ENCODE data around the gene TFPI2. TPM values are rescaled to one million over a fixed set of nuclear protein-coding genes. Genes with fewer than 3 reads are reported as not detected.
"Not testable (repeated sequence)": the region's sequence is repeated elsewhere in the genome, so short reads cannot be mapped to it uniquely, and the experiment has no call there.

TFPI2 gene
- total RNA-seq, 2 experiments from 2014 or later = not detected

DNA sequence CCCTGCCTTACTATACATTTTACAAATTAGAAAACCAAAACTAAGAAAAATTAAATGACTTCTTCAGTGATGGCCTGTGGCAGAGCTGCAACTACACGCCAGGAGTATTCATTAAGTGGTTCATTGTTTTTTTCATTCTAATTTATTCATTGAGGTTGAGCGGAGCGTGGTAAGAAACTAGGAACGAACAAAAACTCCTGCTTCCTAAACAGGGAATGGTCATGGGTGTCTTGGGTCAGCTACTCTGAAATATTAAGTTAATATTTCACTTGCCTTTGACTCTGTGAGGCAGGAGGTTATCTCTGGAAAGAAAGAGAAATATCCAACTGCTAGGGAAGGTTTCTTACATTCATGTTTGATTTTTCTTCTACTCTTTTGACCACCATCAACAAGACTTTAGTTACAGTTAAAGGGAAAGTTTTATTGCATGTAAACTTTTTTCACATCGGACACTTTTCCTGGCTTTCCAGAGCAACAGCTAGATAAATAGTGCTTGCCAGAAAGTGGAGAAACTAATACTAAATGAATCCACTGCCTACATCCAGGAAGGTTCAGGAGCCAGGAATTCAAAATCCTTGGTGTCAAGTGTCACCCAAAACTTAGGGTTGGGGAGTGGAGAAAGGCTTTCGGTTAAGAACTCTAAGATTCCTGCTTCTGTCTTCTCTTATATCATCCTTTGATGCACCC lies 30.1 kb upstream of the TFPI2 start:
- Mint-ChIP-seq H3K9me3 (no peaks in the 10 kb centered on the region), H3K36me3 (ENCODE audit: low read depth) (no peaks in the 10 kb centered on the region), H3K27me3 (peaks cover 32% of the 10 kb centered on the region), H3K4me3 (no peak overlapping the region), H3K4me1 (peaks cover 9% of the 10 kb centered on the region), H3K27ac (no peak overlapping the region)
- ChIA-PET CTCF (interaction anchor here (0.6 to 0.7 kb wide), 2 partner anchors 82 to 1419 kb away, joined by 3 read pairs; no protein-coding TSS in a partner anchor), POLR2A (no interaction called here)
- no peak for DNase-seq

DNA sequence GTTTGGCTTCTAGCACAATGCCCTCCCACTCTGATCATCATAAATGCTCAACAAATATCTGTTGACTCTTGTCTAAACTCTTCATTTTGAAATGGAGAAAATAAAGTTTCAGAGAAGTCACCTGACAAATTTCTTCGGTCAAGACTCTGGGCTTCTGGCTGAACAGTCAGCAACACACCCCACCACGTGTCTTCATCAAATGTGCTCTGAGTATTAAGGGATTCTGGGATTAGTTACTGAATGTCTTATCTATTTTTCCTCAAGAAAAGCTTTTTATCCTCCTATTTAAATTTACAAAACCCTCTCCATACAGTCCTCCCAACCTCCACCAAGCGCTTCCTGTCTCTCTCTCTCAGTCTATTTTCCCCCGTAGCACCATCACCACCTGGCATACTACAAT lies 25.8 kb upstream of the TFPI2 start:
- H3K4me3 Mint-ChIP-seq; H3K36me3 Mint-ChIP-seq (ENCODE audit: low read depth); CTCF ChIA-PET; H3K4me1 Mint-ChIP-seq; POLR2A ChIA-PET; H3K9me3 Mint-ChIP-seq; DNase-seq; H3K27ac Mint-ChIP-seq: not testable (repeated sequence)
- H3K27me3 Mint-ChIP-seq = peaks cover 19% of the 10 kb centered on the region

DNA sequence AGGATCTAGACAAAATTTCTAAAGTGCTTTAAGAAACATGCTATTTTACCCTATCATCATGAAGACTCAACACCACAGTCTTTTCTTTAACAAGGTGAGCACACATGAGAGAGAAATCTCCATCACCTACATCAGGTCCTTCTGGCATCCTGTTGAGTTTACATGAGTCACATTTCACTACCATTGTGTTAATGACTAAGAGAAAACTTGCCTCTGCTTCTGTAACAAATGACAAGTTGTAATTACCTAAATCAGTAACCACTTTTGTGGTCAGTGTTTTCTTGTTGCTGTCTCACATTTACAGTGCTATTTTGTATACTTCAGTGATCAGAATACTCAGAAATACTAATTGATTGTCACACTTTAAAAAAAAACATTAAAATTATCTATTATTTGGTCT lies 25.3 kb upstream of the TFPI2 start:
- CTCF ChIA-PET; H3K9me3 Mint-ChIP-seq; H3K4me1 Mint-ChIP-seq; DNase-seq; H3K36me3 Mint-ChIP-seq (ENCODE audit: low read depth); H3K4me3 Mint-ChIP-seq; H3K27ac Mint-ChIP-seq; POLR2A ChIA-PET: not testable (repeated sequence)
- H3K27me3 Mint-ChIP-seq = peaks cover 14% of the 10 kb centered on the region

DNA sequence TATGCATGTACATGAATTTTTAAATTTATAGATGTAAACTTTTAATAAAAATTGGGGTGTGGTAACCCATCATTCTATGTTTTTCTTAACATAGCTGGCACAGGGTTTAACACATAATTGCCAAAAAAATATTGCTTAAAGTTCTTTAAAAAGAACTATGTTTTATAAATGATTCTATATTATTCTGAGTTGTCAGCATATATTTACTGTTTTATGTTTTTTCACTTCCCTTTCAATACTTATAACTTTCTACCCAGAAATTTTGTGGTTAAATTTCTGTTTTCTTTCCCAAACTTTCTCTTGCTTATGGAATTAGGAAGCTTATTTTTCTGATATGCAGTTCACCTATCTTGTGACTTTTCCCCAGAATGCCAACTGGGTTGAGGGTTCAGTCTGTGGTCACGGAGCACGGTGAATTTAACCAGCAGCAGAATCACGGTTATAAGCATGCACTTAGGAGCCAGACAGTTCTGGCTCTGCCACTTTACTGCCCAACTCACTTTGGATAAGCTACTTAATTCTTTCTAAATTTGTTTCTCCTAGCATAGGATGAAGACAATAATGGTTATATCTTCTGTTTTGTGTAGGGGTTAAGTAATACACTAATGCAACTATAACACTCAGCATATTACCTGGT lies 24.8 kb upstream of the TFPI2 start:
- CTCF ChIA-PET; H3K36me3 Mint-ChIP-seq (ENCODE audit: low read depth); H3K27ac Mint-ChIP-seq; POLR2A ChIA-PET; H3K4me1 Mint-ChIP-seq; H3K4me3 Mint-ChIP-seq; DNase-seq; H3K9me3 Mint-ChIP-seq: not testable (repeated sequence)
- H3K27me3 Mint-ChIP-seq = peaks cover 12% of the 10 kb centered on the region

DNA sequence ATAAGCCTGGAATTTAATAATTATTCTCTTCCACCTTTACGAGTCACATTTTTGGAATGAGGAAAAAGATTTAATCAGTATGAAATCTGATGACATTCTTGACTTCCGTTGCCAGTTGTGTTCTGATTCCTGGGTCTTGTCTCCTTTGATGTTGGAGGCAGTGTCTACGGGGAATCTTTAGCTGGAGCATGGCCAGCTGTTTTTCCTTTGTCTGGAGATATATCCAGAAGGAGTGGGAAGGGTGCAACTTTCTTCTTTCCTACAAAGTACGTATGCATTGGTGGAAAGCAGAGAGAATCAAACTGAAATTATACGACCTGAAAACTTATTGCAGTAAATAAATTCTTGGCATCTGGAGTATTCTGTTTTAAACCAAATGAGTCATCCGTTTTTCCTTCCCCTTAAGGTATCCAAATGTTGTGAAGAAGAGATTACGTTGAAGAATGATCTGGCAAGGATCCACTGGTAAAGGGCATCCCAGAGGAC lies 24.1 kb upstream of the TFPI2 start:
- POLR2A ChIA-PET = no interaction called here
- peaks cover 12% of the 10 kb centered on the region for H3K27me3 Mint-ChIP-seq
- no peaks in the 10 kb centered on the region for H3K36me3 Mint-ChIP-seq (ENCODE audit: low read depth)
- no peaks in the 10 kb centered on the region for H3K9me3 Mint-ChIP-seq
- CTCF ChIA-PET = no interaction called here
- no peak overlapping the region for H3K27ac Mint-ChIP-seq
- H3K4me3 Mint-ChIP-seq = no peak overlapping the region
- no peak for DNase-seq
- no peaks in the 10 kb centered on the region for H3K4me1 Mint-ChIP-seq

DNA sequence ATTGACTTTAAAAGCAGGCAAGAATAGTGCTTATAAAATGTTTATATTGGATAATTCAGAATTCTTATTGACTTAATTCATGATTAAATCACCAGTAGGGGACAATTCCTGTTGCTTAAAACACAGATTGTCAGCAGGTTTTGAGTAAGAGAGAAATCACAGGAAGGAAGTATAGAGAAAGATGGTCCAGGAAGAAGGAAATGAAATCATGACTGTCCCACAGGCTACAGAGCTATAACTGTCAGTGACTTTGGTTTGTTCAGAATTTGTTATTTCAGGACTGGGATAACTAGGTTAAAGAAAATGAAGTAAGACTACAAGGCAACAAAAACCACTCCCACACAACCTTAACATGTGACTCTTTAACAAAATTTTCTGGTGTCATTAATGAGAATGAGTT lies 22.6 kb upstream of the TFPI2 start:
- no peaks in the 10 kb centered on the region for H3K4me1 Mint-ChIP-seq
- DNase-seq = no peak
- POLR2A ChIA-PET = no interaction called here
- no peaks in the 10 kb centered on the region for H3K9me3 Mint-ChIP-seq
- CTCF ChIA-PET = no interaction called here
- H3K36me3 Mint-ChIP-seq (ENCODE audit: low read depth) = no peaks in the 10 kb centered on the region
- H3K27ac Mint-ChIP-seq = no peak overlapping the region
- no peak overlapping the region for H3K4me3 Mint-ChIP-seq
- peaks cover 12% of the 10 kb centered on the region for H3K27me3 Mint-ChIP-seq

DNA sequence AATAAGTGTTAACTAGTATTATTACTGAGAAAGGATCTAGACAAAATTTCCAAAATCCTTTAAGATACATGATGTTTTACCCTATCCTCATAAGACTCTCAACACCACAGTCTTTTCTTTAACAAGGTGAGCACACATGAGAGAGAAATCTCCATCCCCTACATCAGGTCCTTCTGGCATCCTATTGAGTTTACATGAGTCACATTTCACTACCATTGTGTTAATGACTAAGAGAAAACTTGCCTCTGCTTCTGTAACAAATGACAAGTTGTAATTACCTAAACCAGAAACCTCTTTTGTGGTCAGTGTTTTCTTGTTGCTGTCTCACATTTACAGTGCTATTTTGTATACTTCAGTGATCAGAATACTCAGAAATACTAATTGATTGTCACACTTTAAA lies 21.1 kb upstream of the TFPI2 start:
- DNase-seq; H3K9me3 Mint-ChIP-seq; H3K27me3 Mint-ChIP-seq; H3K4me3 Mint-ChIP-seq; CTCF ChIA-PET; H3K27ac Mint-ChIP-seq; POLR2A ChIA-PET; H3K4me1 Mint-ChIP-seq; H3K36me3 Mint-ChIP-seq (ENCODE audit: low read depth): not testable (repeated sequence)

DNA sequence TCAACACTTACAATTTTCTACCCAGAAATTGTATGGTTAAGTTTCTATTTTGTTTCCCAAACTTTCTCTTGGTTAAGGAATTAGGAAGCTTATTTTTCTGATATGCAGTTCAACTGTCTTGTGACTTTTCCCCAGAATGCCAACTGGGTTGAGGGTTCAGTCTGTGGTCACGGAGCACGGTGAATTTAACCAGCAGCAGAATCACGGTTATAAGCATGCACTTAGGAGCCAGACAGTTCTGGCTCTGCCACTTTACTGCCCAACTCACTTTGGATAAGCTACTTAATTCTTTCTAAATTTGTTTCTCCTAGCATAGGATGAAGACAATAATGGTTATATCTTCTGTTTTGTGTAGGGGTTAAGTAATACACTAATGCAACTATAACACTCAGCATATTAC lies 20.7 kb upstream of the TFPI2 start:
- CTCF ChIA-PET, H3K27me3 Mint-ChIP-seq: not testable (repeated sequence)

DNA sequence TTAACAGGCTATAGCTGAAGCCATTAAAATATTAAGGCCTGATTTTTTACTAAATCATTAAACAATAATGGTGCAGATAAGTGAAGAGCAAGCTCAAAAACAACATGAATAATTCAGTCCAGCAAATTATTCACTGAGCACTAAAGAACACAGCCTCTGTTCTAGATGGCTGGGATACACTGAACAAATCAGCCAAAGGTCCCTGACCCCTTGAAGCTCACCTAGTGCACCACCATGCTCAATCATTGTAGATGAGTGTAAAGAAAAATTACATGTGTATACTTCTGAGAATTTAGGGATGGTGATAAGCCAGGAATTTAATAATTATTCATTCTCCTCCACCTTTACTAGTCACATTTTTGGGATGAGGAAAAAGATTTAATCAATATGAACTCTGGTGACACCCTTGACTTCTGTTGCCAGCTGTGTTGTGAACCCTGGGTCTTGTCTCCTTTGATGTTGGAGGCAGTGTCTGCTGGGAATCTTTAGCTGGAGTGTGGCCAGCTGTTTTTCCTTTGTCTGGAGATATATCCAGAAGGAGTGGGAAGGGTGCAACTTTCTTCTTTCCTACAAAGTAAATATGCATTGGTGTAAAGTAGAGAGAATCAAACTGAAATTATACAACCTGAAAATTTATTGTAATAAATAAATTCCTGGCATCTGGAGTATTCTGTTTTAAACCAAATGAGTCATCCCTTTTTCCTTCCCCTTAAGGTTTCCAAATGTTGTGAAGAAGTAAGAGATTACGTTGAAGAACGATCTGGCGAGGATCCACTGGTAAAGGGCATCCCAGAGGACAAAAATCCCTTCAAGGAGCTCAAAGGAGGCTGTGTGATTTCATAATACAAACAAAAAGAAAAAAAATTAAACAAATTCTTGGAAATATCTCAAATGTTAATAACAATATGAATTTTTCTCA lies 19.8 kb upstream of the TFPI2 start:
- CTCF ChIA-PET = interaction anchor here (0.6 to 1.0 kb wide), 2 partner anchors 177 to 523 kb away, joined by 3 to 4 read pairs; no protein-coding TSS in a partner anchor
- H3K4me1 Mint-ChIP-seq = no peaks in the 10 kb centered on the region
- H3K4me3 Mint-ChIP-seq = no peak overlapping the region
- H3K27me3 Mint-ChIP-seq = peaks cover 7% of the 10 kb centered on the region
- no peaks in the 10 kb centered on the region for H3K9me3 Mint-ChIP-seq
- H3K36me3 Mint-ChIP-seq (ENCODE audit: low read depth) = no peaks in the 10 kb centered on the region
- POLR2A ChIA-PET = no interaction called here
- H3K27ac Mint-ChIP-seq = no peak overlapping the region
- DNase-seq = no peak

More for the DNA sequence above, 20.7 kb upstream of the TFPI2 start:
- POLR2A ChIA-PET; H3K4me3 Mint-ChIP-seq; DNase-seq; H3K4me1 Mint-ChIP-seq; H3K36me3 Mint-ChIP-seq (ENCODE audit: low read depth); H3K9me3 Mint-ChIP-seq; H3K27ac Mint-ChIP-seq: not testable (repeated sequence)

DNA sequence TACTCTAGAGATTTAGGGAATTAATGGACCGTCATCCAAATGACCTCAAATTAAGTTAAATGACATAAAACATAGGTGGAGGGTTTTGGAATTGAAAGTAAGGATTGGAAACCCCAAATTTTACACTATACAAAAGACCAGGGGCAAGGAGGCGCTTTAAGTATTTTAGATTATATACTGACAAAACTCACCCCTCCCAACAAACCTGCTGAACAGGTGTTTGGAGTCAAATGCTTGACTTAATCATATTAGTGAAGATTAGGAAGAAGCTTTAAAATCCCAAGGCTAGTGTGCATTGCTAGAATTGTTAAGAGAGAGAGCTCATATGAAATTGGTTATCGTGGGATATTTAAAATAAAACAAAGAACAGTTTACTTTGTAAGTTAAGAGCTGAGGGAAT lies 15.7 kb upstream of the TFPI2 start, which contains the start of gene GNGT1:
Gene GNGT1 (plus strand): TSS at position 301 of the 400 bp plus-strand sequence. CDS start 180 bp downstream, outside the sequence.
- Mint-ChIP-seq H3K27ac (no peak within 1 kb of the TSS), H3K4me3 (no peak within 1 kb of the TSS), H3K36me3 (ENCODE audit: low read depth) (no peaks in the 10 kb centered on the region), H3K27me3 (peaks cover 1% of the 10 kb centered on the region), H3K9me3 (no peaks in the 10 kb centered on the region), H3K4me1 (no peaks in the 10 kb centered on the region)
- POLR2A ChIA-PET = no interaction called here
- DNase-seq = no peak
- CTCF ChIA-PET = no interaction called here

DNA sequence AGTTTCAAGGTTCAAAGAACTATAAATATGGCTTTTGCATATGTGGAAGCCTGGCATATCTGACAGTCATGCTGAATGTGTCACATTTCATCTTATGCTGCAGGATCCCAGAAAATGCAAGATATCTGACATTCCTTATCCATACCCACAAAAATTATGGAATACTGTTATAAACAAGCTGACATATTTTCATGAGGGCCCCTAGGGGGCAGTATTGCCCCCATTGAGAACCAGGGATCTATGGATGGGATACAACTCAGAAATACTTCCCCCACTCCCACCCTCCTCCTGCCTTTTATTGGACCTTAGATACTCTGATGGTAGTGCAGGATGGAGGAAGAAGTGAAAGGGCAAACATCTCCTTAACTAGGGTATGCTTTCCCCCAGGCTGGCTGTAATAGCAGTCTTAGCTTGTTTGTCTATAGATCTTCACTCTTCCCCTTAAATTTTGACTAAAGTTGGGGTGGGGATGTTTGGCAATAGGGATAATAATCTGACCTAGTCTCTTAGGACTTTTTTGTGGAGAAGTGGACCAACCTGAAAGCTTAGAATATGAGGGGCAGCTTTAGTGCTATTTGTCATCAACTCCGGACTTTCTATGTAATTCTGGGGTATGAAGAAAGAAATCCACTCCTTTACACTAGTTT lies 12.3 kb upstream of the TFPI2 start:
- H3K27ac Mint-ChIP-seq = no peak overlapping the region
- H3K4me3 Mint-ChIP-seq = no peak overlapping the region
- no peaks in the 10 kb centered on the region for H3K4me1 Mint-ChIP-seq
- no peaks in the 10 kb centered on the region for H3K36me3 Mint-ChIP-seq (ENCODE audit: low read depth)
- H3K9me3 Mint-ChIP-seq = no peaks in the 10 kb centered on the region
- ChIA-PET POLR2A (no interaction called here), CTCF (no interaction called here)
- peak; percentile 8 for DNase-seq
- H3K27me3 Mint-ChIP-seq = peaks cover 5% of the 10 kb centered on the region

DNA sequence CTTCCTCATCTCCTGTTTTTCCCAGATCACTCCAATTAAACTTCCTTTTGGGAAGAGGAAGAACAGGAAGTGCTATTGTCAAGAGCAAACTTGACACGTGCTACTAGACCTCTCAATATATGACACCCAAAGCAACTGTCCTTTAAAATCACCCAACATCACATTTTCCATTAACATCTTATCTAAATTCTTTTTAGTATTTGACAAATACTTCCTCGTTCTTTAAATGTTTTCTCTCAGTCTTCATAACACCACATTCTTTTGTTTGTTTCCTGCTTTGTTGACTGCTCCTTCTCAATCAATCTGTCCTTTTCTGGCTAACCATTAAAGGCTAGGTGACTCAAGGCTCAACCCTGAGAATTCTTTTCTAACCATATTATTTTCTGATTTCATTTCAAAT lies 7.1 kb upstream of the TFPI2 start:
- no peak for DNase-seq

More for the DNA sequence above, 7.1 kb upstream of the TFPI2 start:
- no peak overlapping the region for H3K27ac Mint-ChIP-seq
- H3K36me3 Mint-ChIP-seq (ENCODE audit: low read depth) = no peaks in the 10 kb centered on the region
- ChIA-PET POLR2A (no interaction called here), CTCF (interaction anchor here (0.6 to 1.3 kb wide), 2 partner anchors 24 to 46 kb away, joined by 3 to 5 read pairs; partner anchors contain the start of gene GNG11)
- no peak overlapping the region for H3K4me3 Mint-ChIP-seq
- H3K9me3 Mint-ChIP-seq = no peaks in the 10 kb centered on the region
- H3K4me1 Mint-ChIP-seq = no peaks in the 10 kb centered on the region
- peaks cover 14% of the 10 kb centered on the region for H3K27me3 Mint-ChIP-seq
